HG03469 (cell line): Measurements from ENCODE around the gene ILF3.
"Not testable (repeated sequence)": the region's sequence is repeated elsewhere in the genome, so short reads cannot be mapped to it uniquely, and the experiment has no call there.

Source experiments
- ATAC-seq: cut with Tn5 transposase; IDR thresholded peaks from one replicate; pipeline ENCODE4 v1.9.1; 2021; ENCODE audit warnings: mild to moderate bottlenecking, moderate library complexity, moderate number of reproducible peaks; ENCODE audit not compliant: unreplicated experiment

The ILF3 gene

DNA sequence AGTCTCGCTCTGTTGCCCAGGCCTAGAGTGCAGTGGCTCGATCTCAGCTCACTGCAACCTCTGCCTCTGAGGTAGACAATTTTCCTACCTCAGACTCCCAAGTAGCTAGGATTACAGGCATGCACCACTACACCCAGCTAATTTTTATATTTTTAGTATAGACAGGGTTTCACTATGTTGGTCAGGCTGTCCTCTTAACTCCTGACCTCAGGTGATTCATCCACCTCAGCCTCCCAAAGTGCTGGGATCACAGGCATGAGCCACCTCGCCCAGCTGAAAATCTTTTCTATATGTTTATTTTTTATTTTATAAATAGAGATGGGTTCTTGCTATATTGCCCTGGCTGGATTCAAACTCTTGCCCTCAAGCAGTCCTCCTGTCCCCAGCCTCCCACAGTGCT is 17.8 kb downstream of the ILF3 start:
- ATAC-seq: not testable (repeated sequence)

DNA sequence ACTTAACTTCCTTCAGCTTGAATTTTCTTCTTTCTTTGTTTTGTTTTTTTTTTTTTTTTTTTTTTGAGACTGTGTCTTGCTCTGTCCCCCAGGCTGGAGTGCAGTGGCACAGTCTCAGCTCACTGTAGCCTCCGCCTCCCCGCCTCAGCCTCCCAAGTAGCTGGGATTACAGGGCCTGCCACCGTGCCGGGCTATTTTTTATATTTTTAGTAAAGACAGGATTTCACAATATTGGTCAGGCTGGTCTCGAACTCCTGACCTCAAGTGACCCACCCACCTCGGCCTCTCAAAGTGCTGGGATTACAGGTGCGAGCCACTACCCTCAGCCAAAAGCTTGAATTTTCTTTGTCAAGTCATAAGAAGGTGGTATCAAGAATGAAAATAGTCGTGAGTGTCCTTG is 21.1 kb downstream of the ILF3 start:
- ATAC-seq: not testable (repeated sequence)

- no peak for ATAC-seq
Observed at GRCh38 chr19:10677751-10678150, 23.6 kb downstream of the ILF3 start.

DNA sequence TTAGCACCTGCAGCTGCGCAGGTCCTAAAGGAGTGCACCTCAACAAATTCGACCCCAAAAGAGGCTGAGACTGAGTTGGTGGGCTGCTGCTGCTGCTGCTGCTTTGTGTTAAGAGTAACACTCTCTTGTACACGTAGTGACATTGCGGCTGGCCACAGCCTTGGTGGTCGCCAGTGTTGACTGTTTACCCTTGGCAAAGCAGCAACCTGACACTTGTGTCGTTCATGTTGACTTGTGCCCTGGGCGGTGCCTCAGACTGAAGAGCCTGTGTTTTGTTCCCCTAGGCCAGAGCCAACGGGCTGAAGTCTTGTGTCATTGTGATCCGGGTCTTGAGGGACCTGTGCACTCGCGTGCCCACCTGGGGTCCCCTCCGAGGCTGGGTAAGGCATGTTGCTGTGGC is 24.7 kb downstream of the ILF3 start:
- ATAC-seq: no peak

GRCh38 chr19:10679743-10680142 is 25.6 kb downstream of the ILF3 start:
- ATAC-seq: no peak

GRCh38 chr19:10680545-10681135 is 26.5 kb downstream of the ILF3 start:
- no peak for ATAC-seq

- no peak for ATAC-seq
Observed at GRCh38 chr19:10681658-10682057, 27.5 kb downstream of the ILF3 start.

- no peak for ATAC-seq
Observed at GRCh38 chr19:10682397-10683063, 28.4 kb downstream of the ILF3 start.

- no peak for ATAC-seq
Observed at GRCh38 chr19:10683064-10683426, 28.9 kb downstream of the ILF3 start.

DNA sequence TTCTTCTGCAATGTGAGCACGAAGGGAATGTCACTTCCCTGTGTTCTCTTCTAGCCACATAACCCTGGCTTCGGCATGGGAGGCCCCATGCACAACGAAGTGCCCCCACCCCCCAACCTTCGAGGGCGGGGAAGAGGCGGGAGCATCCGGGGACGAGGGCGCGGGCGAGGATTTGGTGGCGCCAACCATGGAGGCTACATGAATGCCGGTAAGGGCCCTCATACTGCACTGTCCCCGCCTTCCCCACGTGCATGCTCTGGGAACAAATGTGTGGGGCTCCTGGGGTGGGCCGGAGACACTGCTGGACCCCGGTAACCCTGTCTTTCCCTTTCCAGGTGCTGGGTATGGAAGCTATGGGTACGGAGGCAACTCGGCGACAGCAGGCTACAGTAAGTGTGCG is 29.4 kb downstream of the ILF3 start:
- ATAC-seq: no peak

GRCh38 chr19:10685210-10685609 is 31.1 kb downstream of the ILF3 start:
- ATAC-seq: no peak

DNA sequence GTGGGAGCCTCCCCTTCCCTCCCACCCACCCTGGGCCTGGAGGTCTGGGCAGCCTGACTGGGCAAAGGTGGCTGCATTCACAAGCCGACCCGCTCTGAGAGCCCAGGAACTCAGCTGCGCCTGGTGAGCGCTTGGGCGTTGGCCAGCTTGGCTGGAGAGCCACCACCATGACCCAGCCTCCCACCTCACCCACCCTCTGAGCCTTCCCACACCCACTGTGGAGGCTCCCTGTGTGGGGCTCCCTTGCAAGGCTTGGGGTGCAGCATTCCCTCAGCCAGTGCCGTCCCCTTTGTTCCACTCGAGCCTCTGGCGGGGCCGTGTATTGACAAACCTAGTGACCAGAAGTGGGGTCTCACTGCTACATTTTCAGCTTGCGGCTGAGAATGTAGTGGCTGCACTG is 32.0 kb downstream of the ILF3 start:
- ATAC-seq: no peak

- ATAC-seq: no peak
Observed at GRCh38 chr19:10686661-10687517, 32.7 kb downstream of the ILF3 start.

- ATAC-seq: no peak
Observed at GRCh38 chr19:10687518-10688288, 33.6 kb downstream of the ILF3 start.

- no peak for ATAC-seq
Observed at GRCh38 chr19:10688545-10689280, 34.6 kb downstream of the ILF3 start.

- no peak for ATAC-seq
Observed at GRCh38 chr19:10690341-10690781, 36.2 kb downstream of the ILF3 start.

- no peak for ATAC-seq
Observed at GRCh38 chr19:10691178-10691881, 37.2 kb downstream of the ILF3 start.

DNA sequence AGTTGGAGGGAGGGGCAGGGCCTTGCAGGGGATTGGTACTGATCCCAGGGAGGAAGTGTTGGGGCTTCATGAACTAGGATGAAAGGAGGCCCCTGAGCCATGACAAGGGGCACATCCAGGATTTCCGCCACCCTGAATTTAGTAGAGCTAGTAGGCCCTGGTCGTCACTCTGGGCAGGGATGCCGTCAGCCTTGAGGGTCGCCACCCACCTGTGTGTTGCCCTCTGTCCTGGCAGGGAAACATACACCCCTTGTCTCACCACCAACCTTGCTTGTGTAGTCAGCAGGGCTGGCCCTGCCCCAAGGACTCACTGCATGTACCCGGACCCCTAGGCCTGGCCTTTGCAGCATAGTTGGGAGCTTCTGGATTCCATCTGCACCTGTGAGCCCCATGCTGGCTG is 37.7 kb downstream of the ILF3 start:
- ATAC-seq: no peak

DNA sequence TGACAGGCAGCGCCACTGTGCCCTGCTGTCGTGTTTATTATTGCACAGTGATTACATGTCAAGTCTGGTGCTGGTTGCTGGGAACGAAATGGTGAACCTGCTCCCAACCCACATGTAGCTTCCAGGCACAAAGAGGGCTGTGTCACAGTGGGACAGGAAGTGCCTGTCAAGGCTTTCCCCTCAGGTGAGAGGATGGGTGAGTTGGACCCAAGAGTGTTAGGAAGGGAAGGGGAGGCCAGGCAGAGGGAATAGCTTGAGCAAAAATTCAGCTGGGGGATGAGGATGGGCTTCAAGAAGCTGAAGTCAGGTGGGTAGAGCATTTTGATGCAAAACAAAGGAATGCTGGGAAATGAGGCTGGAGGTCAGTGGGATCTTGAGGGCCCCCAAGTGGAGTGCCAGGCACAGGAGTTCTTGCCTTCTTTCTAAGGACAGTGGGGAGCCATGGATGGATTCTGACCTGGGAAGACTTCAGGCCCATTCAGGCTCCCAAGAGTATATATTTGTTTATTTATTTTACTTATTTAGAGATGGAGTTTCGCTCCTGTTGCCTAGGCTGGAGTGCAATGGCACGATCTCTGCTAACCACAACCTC is 38.6 kb downstream of the ILF3 start:
- no peak for ATAC-seq
